ENCODE data around the gene SLC28A1. TPM values are rescaled to one million over a fixed set of nuclear protein-coding genes. Genes with fewer than 3 reads are reported as not detected.

The SLC28A1 gene
- total RNA-seq, 1 experiment from 2014 or later = 0.17 TPM

- TF ChIP-seq CTCF (IDR thresholded peaks at IDR 0.05; ENCODE audit: unreplicated experiment) = no peak
- Mint-ChIP-seq H3K36me3 (ENCODE audit: insufficient read depth, unreplicated experiment) (peaks cover 19% of the 10 kb centered on the region), H3K27me3 (ENCODE audit: unreplicated experiment) (no peaks in the 10 kb centered on the region), H3K9me3 (ENCODE audit: low read depth, unreplicated experiment) (peaks cover 5% of the 10 kb centered on the region), H3K4me3 (ENCODE audit: low read depth, unreplicated experiment) (peak overlapping the region; percentile 36), H3K4me1 (ENCODE audit: low read depth, unreplicated experiment) (peaks cover 48% of the 10 kb centered on the region), H3K27ac (ENCODE audit: unreplicated experiment) (peak overlapping the region; percentile 89)
- intact Hi-C loops (cut with micrococcal nuclease; ENCODE audit: unreplicated experiment) = no loop called here
- no TSS peak for BruUV-seq (replicated peaks)
- CTCF ChIA-PET = no interaction called here
- DNase-seq = no peak
Observed at GRCh38 chr15:84914351-84914750, 29.9 kb downstream of the SLC28A1 start.

- Mint-ChIP-seq H3K4me1 (ENCODE audit: low read depth, unreplicated experiment) (peaks cover 55% of the 10 kb centered on the region), H3K27ac (ENCODE audit: unreplicated experiment) (peak overlapping the region; percentile 89), H3K27me3 (ENCODE audit: unreplicated experiment) (no peaks in the 10 kb centered on the region), H3K4me3 (ENCODE audit: low read depth, unreplicated experiment) (peak overlapping the region; percentile 36), H3K9me3 (ENCODE audit: low read depth, unreplicated experiment) (peaks cover 5% of the 10 kb centered on the region), H3K36me3 (ENCODE audit: insufficient read depth, unreplicated experiment) (peaks cover 19% of the 10 kb centered on the region)
- intact Hi-C loops (cut with micrococcal nuclease; ENCODE audit: unreplicated experiment) = no loop called here
- TSS peak; percentile 89 for BruUV-seq (replicated peaks)
- peak; percentile 97 for DNase-seq
- CTCF ChIA-PET = no interaction called here
- TF ChIP-seq CTCF (IDR thresholded peaks at IDR 0.05; ENCODE audit: unreplicated experiment) = no peak
Observed at GRCh38 chr15:84914909-84915605, 30.6 kb downstream of the SLC28A1 start.

GRCh38 chr15:84915606-84915958, 31.1 kb downstream of the SLC28A1 start:
- Mint-ChIP-seq H3K27me3 (ENCODE audit: unreplicated experiment) (no peaks in the 10 kb centered on the region), H3K9me3 (ENCODE audit: low read depth, unreplicated experiment) (peaks cover 5% of the 10 kb centered on the region), H3K4me1 (ENCODE audit: low read depth, unreplicated experiment) (peaks cover 52% of the 10 kb centered on the region), H3K4me3 (ENCODE audit: low read depth, unreplicated experiment) (no peak overlapping the region), H3K36me3 (ENCODE audit: insufficient read depth, unreplicated experiment) (peaks cover 19% of the 10 kb centered on the region), H3K27ac (ENCODE audit: unreplicated experiment) (peak overlapping the region; percentile 52)
- intact Hi-C loops (cut with micrococcal nuclease; ENCODE audit: unreplicated experiment) = no loop called here
- TF ChIP-seq CTCF (IDR thresholded peaks at IDR 0.05; ENCODE audit: unreplicated experiment) = no peak
- no peak for DNase-seq
- CTCF ChIA-PET = no interaction called here
- no TSS peak for BruUV-seq (replicated peaks)

GRCh38 chr15:84917452-84917851, 33.0 kb downstream of the SLC28A1 start:
- H3K4me3 Mint-ChIP-seq (ENCODE audit: low read depth, unreplicated experiment) = no peak overlapping the region
- H3K27ac Mint-ChIP-seq (ENCODE audit: unreplicated experiment) = no peak overlapping the region
- CTCF ChIA-PET = no interaction called here
- peaks cover 33% of the 10 kb centered on the region for H3K4me1 Mint-ChIP-seq (ENCODE audit: low read depth, unreplicated experiment)
- DNase-seq = no peak
- intact Hi-C loops (cut with micrococcal nuclease; ENCODE audit: unreplicated experiment) = no loop called here
- peaks cover 5% of the 10 kb centered on the region for H3K9me3 Mint-ChIP-seq (ENCODE audit: low read depth, unreplicated experiment)
- no peaks in the 10 kb centered on the region for H3K27me3 Mint-ChIP-seq (ENCODE audit: unreplicated experiment)
- no peak for TF ChIP-seq CTCF (IDR thresholded peaks at IDR 0.05; ENCODE audit: unreplicated experiment)
- no TSS peak for BruUV-seq (replicated peaks)
- peaks cover 9% of the 10 kb centered on the region for H3K36me3 Mint-ChIP-seq (ENCODE audit: insufficient read depth, unreplicated experiment)

Data from Calu3 (cell line).